NT2/D1 (cell line): ENCODE results near the gene NUTF2.

Experiments
- SUZ12 ChIP-seq: IDR thresholded peaks from 2 replicates; pipeline ENCODE4 v1.6.1; 2011; ENCODE audit not compliant: insufficient read length, insufficient read depth; ENCODE audit errors: extremely low read depth
- YY1 ChIP-seq: IDR thresholded peaks from 2 replicates; pipeline ENCODE4 v1.6.1; 2011; ENCODE audit not compliant: insufficient read length, insufficient read depth
- ZNF274 ChIP-seq: IDR thresholded peaks from 2 replicates; pipeline ENCODE4 v1.6.1; 2011; ENCODE audit warnings: mild to moderate bottlenecking, low read depth, low read length

GRCh38 chr16:67882374-67883145 lies 35.8 kb downstream of the NUTF2 start:
- TF ChIP-seq YY1 = no peak
- no peak for TF ChIP-seq ZNF274
- TF ChIP-seq SUZ12 = no peak
